GM08714 (cell line): ENCODE data around the gene SUGCT.

Experiments
- H3K4me3 ChIP-seq: fragments of 200-500 bp; sonication (Bioruptor generic); 2 replicates; pipeline ENCODE4 v1.5.1; 2014; ENCODE audit warnings: mild to moderate bottlenecking, low read length, inconsistent platforms
- ZNF274 ChIP-seq: IDR thresholded peaks from 2 replicates; pipeline ENCODE4 v1.6.1; 2012; ENCODE audit warnings: mild to moderate bottlenecking, low read depth, low read length

SUGCT gene

DNA sequence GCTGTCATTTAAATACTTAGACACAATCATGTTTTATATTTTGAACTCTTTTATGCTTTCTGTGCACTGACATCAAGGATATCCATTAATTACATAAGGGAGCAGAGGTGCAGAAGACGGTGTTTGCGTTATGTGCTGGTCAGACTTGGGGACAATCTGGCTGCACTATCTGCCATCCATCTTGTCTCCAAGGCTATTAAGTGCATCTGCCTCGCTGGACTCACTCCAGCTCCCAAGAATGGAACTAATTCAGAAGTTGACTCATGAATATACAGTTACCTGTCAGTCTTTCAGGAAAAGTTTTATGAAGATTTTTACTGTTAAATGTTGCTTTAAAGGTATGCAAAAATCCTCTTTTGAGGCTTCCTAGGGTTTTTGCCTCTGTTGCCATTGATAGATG lies 391.0 kb downstream of the SUGCT start:
- TF ChIP-seq ZNF274: no peak
- no peak overlapping the region for H3K4me3 ChIP-seq

- TF ChIP-seq ZNF274: no peak
- no peak overlapping the region for H3K4me3 ChIP-seq
Measured at GRCh38 chr7:40526951-40527715, 392.3 kb downstream of the SUGCT start.

DNA sequence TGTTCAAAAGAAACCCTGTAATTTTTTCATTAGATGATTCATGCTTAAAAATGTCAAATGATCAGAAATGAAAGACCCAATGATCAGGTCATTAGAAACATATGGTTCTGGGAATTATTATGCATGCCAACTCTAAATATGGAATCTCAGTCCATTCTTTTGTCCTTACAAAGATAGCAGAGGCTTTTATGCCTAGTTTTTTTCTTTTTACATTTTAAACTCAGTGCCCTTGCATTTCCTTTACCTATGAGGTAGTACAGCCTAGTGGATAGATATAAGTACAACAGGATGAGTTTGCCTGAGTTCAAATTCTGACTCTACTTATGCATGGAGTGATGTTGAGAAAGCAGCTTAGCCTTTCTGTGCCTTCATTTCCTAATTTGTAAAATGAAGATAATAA lies 392.9 kb downstream of the SUGCT start:
- H3K4me3 ChIP-seq: no peak overlapping the region
- no peak for TF ChIP-seq ZNF274

DNA sequence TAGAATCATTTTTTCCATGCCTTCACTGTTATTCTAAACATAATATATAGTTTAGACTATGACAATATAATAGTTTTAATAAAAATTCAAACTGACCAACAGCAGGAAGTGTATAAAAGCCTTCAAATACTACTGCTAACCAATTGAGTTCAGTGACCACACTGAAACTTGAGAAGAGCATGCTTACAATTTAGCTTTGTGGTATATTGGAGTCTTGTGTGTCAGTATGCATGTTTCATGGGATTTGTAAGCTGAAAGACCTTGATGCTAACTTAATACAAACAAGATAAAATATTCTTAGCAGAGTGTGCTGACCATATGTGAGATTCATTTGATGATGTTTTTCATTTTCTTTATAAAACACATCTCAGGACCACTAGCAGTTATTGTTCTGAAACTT lies 395.5 kb downstream of the SUGCT start:
- H3K4me3 ChIP-seq: no peak overlapping the region
- no peak for TF ChIP-seq ZNF274

DNA sequence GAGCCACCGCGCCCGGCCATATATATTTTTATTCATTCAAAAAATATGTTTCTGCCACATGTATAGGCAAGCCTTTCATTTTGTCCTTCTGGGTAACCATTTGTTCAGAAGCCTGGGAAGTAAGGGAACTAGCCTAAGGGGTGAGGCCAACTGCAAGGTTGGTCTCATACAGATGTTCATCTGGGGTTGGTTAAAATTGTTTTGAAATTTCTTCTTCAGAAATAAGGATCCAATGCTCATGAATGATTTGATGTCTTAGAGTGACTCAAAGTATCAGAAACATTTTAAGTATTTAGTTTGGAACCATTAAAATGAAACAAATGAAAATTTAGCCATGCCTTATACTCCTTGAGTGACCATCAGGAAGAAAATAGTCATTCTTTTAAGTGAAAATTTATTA lies 397.2 kb downstream of the SUGCT start:
- no peak overlapping the region for H3K4me3 ChIP-seq
- no peak for TF ChIP-seq ZNF274

- TF ChIP-seq ZNF274: no peak
- no peak overlapping the region for H3K4me3 ChIP-seq
Measured at GRCh38 chr7:40535678-40536077, 400.9 kb downstream of the SUGCT start.

GRCh38 chr7:40536421-40536820 lies 401.6 kb downstream of the SUGCT start:
- no peak for TF ChIP-seq ZNF274
- no peak overlapping the region for H3K4me3 ChIP-seq

DNA sequence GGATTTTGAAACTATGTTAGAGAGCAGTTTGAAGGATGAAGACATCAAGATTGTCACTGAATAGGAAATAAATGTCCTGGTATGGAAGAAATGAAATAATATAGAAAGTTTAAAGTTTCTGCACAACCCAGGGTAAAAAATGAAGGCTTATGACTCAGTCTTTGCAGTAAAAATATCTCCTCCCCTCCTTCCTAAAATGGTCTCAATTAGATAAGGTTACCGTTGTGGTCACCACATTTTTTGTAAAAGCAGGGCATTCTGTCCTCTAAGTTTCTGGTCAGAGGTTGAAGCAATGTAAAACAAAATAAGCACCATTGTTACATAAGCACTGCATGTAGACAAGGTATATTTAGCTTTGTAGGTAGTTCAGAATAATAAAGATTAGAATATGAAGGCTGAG lies 403.5 kb downstream of the SUGCT start:
- H3K4me3 ChIP-seq: no peak overlapping the region
- TF ChIP-seq ZNF274: no peak

GRCh38 chr7:40541336-40541735 lies 406.5 kb downstream of the SUGCT start:
- no peak overlapping the region for H3K4me3 ChIP-seq
- TF ChIP-seq ZNF274: no peak

DNA sequence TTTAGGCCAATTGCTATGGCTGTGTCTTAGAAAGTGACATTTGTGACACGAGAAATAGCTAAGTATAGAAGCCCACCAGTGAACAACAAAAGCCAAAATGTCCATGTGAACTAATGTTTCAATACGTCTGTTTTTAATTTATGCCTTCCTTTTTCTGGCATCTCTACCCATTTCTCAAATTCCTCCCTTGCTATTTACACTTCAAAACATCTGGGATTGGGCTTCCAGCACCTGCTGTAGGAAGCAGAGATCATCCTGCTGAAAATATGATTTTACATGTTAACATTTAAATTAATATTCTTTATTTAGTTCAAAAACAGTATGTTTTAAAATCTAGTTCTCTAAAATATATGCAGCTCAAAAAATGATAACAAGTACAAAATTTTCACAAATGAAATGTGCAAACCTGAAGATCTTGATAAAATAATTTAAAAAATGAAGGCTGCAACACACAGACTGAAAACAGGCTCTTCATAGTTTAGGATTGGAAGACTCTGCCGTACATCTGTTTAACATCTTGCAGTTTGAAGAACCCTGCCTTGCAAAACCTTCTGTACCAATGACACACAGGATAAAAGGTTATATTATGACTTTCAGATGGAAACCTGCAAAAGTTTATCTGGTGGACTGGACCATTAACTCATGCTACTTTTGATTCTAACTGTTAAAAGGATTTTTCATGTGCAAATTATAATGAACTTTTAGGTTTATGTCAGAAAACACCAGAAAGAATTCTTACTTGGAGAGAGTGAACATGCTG lies 408.4 kb downstream of the SUGCT start:
- TF ChIP-seq ZNF274: no peak
- H3K4me3 ChIP-seq: no peak overlapping the region

- TF ChIP-seq ZNF274: no peak
Measured at GRCh38 chr7:40544221-40544723, 409.5 kb downstream of the SUGCT start.

DNA sequence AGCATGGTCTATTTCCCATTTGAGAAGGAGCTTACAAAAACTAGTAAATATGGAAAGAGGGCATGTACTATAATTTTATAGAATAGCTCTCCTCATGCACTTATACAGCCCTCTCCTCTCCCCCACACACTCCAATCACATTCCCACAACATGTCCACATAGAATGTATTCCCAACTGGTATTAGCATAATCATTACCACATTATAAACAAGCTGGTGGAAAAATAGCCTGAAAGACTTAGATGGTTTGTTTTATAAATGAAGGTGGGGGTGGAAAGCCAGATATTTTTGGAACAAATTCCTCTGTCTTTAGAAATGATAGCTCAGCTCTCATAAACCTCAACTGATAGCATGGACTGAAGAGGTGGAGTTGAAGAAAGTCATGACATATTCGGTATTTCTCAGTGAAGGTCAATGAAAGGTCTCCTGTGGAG lies 410.1 kb downstream of the SUGCT start:
- H3K4me3 ChIP-seq: no peak overlapping the region
- no peak for TF ChIP-seq ZNF274

More at GRCh38 chr7:40544221-40544723, 409.5 kb downstream of the SUGCT start:
- no peak overlapping the region for H3K4me3 ChIP-seq

- H3K4me3 ChIP-seq: no peak overlapping the region
- TF ChIP-seq ZNF274: no peak
Measured at GRCh38 chr7:40545739-40546138, 410.9 kb downstream of the SUGCT start.

DNA sequence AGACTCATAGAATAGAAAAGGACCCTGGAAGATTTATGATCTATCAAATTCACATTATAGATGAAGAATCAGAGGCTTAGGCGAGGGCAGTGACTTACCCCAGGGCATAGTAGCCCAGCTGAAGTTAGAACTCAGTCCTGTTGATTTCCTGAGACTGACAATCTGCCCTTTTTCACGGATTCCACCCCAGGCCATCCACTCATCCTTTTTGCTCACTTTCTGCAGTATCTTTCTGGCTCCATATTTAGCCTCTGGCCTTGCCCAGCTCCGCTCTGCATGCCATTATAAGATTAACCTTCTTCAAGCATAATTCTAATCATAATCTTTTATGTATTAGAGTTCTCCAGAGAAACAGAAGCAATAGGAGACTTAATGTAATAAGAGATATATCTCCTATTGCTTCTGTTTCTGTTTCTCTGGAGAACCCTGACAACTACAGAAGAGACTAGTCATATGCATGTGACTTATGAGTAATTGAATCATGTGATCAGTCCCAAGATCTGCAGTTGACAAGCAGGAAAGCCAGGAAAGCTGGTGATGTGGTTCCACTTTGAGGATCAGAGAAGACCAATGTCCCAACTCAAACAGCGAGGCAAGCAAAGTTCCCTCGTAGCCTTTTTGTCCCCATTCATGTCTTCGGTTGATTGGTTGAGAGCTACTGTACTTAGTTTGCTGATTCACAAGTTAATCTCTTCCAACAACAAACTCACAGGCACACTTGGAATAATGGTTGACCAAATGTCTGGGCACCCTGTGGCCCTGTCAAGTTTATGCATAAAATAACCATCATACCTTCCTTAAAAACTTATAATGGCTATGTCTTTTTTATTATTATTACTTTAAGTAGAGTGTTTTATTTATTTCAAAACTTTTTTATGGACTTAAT lies 412.1 kb downstream of the SUGCT start:
- no peak overlapping the region for H3K4me3 ChIP-seq
- TF ChIP-seq ZNF274: no peak

DNA sequence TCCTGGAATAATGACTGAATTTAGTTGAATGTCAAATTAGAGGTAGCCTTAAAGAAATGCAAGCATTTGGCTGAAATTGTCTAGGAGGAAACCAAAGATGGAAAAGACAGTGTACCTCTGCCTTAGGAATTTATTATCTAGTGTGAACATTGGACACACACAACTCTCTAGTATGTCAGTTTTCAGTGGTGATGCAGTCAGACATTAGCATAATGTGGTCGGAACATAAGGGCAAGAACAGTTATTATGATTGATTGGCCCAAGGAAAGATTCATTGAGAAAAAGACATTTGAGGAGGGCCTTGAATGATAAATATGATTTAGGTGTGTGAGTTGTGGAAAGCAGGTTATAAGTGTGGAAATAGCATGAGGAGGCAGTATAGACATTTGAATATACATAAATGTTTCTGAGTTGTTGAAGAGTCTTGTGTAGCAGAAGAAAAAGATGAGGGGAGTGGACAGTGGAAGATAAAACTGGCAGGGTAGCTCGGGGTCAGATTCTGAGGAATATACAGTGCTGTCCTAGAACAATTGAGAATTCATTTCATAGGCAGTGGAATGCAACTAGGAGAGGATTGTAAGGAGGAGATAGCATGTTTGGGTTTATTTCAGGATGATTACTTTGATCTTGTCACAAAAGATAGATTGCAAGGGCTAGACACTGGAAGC lies 414.7 kb downstream of the SUGCT start:
- no peak for TF ChIP-seq ZNF274
- no peak overlapping the region for H3K4me3 ChIP-seq
